ENCODE data around the gene CGN.

The CGN gene

DNA sequence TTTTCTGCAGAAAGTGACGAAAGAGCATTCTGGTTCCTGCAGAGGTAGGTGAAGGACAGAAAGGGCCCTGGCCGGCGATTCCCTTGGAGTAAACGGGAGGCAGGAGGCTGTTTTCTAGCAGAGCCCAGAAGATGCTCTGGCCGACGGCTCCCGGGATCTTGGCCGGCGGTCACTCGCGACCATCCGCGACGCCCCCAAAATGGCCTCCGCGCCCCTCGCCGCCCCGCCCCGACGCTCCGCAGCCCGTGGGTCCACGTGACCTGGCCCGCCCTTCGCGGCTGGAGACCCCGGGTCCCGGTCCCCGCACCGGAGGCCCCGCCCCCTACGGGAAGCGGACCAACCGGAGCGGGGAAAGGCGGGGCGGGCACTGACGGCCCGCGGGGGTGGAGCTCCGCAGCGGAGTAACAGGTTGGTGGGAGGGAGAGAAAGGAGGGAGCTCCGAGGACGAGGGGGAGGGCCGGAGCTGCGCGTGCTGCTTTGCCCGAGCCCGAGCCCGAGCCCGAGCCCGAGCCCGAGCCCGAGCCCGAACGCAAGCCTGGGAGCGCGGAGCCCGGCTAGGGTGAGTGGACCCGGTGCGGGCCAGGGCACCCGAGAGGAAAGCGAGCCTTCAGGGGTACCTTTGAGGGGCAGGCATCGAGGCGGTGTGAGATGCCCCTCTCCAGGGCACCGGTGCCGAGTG lies at the start of gene CGN:
CGN (plus strand) TSS at position 431 of the 679 bp plus-strand sequence. CDS start 7,133 bp downstream, outside the sequence.
- DNase-seq, result peak; percentile 89

GRCh38 chr1:151461694-151462093 lies 49.5 kb upstream of the CGN start:
- Mint-ChIP-seq H3K36me3 (ENCODE audit: low read depth) (peaks cover 10% of the 10 kb centered on the region), H3K9me3 (no peaks in the 10 kb centered on the region), H3K4me1 (ENCODE audit: low read depth) (peaks cover 15% of the 10 kb centered on the region), H3K27me3 (peaks cover 18% of the 10 kb centered on the region), H3K27ac (no peak overlapping the region), H3K4me3 (no peak overlapping the region)
- DNase-seq, result no peak

More for the DNA sequence above, at the start of gene CGN:
- Mint-ChIP-seq H3K27me3 (no peaks in the 10 kb centered on the region), H3K27ac (peak within 1 kb of the TSS; percentile 70), H3K4me3 (peak within 1 kb of the TSS; percentile 80), H3K4me1 (ENCODE audit: low read depth) (peaks cover 27% of the 10 kb centered on the region), H3K36me3 (ENCODE audit: low read depth) (no peaks in the 10 kb centered on the region), H3K9me3 (no peaks in the 10 kb centered on the region)

DNA sequence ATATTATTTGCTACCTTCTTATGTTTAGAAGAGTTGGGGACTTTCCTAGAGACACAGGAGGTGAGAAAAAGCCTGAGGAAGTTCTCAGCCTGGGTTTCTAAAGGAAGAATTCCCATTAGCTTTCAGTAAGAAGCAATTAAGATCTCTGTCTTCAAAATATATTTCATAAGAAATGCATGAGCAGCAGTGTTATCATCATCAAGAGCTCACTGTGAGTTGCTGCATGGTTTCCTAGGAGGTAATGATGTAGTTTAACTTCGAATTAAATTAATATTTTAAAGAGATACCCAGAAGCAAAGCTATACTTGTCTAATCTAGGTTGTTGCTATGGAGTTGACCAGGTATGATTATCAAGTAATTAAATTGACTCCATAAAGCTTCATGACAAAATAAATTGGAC lies 46.2 kb upstream of the CGN start:
- Mint-ChIP-seq H3K4me1 (ENCODE audit: low read depth) (peaks cover 2% of the 10 kb centered on the region), H3K36me3 (ENCODE audit: low read depth) (no peaks in the 10 kb centered on the region), H3K9me3 (no peaks in the 10 kb centered on the region), H3K27ac (no peak overlapping the region), H3K27me3 (peaks cover 20% of the 10 kb centered on the region), H3K4me3 (no peak overlapping the region)
- DNase-seq, result no peak

DNA sequence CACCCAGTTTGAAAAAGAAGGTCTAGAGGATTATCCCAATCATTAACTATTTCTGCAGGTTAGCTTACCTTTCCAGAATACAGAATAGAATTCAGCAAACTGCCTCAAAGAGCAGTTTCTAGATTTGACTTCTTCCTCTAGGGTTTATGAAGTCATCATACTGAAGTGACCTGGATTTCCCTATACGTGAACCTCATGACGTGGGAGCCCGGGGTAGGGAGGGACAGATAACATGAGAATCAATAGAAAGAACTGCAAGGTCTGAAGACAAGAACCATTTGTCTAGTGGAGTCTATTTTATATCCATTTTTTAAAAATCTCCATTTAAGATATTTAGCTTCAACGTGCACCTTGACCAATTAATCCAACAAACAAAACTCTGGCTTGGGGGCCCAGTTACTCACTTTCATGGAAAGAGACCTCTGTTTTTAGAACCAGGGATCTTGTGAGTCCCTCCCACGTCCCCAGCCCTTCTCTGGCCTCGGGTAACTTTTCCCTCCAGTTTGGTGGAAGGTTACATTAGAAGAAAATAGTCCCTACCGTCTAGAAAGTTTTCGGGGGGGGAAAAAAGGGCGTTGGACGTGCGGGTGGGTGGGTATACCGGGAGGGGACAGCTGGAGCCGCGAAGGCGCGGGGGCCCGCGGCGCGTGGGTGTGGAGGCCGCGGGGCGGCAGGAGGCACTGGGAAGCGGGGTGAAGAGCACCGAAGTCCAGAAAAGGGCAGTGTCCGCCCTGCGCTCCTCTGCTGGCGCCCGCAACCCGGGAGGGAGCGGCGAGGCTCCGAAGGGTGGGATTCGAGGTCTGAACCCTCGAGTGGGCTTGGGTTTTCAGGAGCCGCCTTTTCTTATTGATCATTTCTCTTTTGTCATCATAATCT lies 38.1 kb upstream of the CGN start:
- Mint-ChIP-seq H3K4me1 (ENCODE audit: low read depth) (peaks cover 32% of the 10 kb centered on the region), H3K4me3 (peak overlapping the region; percentile 69), H3K27ac (peak overlapping the region; percentile 48), H3K9me3 (no peaks in the 10 kb centered on the region), H3K27me3 (peaks cover 4% of the 10 kb centered on the region), H3K36me3 (ENCODE audit: low read depth) (no peaks in the 10 kb centered on the region)
- DNase-seq, result peak; percentile 68

DNA sequence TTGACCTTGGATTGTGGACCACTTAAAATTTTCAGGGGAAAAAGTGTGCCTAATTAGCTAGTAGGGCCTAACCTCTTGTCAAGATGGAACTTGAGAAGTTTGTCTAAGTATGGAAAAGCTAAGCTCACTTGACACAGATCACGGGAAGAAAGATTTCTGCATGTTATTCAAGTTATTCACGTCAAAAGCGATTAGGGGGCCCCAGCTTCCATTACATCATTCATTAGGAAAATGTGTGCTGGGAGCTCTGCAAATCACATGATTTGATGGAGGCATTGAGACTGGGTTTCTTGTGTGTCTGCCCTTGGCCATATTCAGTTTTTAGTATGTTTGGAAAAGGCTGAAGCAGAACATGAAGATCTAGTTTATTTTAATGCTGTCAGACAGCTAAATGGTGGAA lies 36.4 kb upstream of the CGN start:
- Mint-ChIP-seq H3K9me3 (no peaks in the 10 kb centered on the region), H3K36me3 (ENCODE audit: low read depth) (no peaks in the 10 kb centered on the region), H3K4me3 (no peak overlapping the region), H3K27ac (no peak overlapping the region), H3K27me3 (peaks cover 4% of the 10 kb centered on the region), H3K4me1 (ENCODE audit: low read depth) (peaks cover 32% of the 10 kb centered on the region)
- DNase-seq, result no peak

GRCh38 chr1:151475175-151475574 lies 36.0 kb upstream of the CGN start:
- Mint-ChIP-seq H3K27ac (peak overlapping the region; percentile 41), H3K27me3 (peaks cover 4% of the 10 kb centered on the region), H3K9me3 (no peaks in the 10 kb centered on the region), H3K36me3 (ENCODE audit: low read depth) (no peaks in the 10 kb centered on the region), H3K4me3 (no peak overlapping the region), H3K4me1 (ENCODE audit: low read depth) (peaks cover 32% of the 10 kb centered on the region)
- no peak for DNase-seq

- Mint-ChIP-seq H3K36me3 (ENCODE audit: low read depth) (no peaks in the 10 kb centered on the region), H3K27ac (no peak overlapping the region), H3K27me3 (peaks cover 4% of the 10 kb centered on the region), H3K4me3 (no peak overlapping the region), H3K9me3 (no peaks in the 10 kb centered on the region), H3K4me1 (ENCODE audit: low read depth) (peaks cover 32% of the 10 kb centered on the region)
- no peak for DNase-seq
These were observed 35.1 kb upstream of the CGN start for GRCh38 chr1:151476083-151476482.

DNA sequence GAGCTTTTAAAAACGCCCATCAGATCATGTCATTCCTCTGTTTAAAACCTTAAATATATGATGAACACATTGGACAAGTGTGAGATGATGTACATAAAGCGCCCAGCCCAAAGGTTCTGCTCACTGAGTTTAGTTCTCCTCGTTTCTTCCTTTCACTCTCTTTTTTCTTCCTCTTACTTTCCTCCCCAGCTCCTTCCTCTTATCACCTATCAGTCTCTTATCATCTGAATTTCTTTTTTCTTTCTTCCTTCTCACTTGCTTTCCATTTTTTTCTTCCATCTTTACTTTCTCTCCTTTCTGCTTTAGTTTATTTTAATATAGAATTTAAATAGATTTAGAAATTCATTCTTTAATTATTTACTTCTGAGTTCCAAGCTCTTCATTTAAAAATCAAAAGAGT lies 34.1 kb upstream of the CGN start:
- Mint-ChIP-seq H3K4me3 (no peak overlapping the region), H3K36me3 (ENCODE audit: low read depth) (no peaks in the 10 kb centered on the region), H3K27me3 (peaks cover 4% of the 10 kb centered on the region), H3K4me1 (ENCODE audit: low read depth) (peaks cover 32% of the 10 kb centered on the region), H3K9me3 (peaks cover 2% of the 10 kb centered on the region), H3K27ac (no peak overlapping the region)
- no peak for DNase-seq

DNA sequence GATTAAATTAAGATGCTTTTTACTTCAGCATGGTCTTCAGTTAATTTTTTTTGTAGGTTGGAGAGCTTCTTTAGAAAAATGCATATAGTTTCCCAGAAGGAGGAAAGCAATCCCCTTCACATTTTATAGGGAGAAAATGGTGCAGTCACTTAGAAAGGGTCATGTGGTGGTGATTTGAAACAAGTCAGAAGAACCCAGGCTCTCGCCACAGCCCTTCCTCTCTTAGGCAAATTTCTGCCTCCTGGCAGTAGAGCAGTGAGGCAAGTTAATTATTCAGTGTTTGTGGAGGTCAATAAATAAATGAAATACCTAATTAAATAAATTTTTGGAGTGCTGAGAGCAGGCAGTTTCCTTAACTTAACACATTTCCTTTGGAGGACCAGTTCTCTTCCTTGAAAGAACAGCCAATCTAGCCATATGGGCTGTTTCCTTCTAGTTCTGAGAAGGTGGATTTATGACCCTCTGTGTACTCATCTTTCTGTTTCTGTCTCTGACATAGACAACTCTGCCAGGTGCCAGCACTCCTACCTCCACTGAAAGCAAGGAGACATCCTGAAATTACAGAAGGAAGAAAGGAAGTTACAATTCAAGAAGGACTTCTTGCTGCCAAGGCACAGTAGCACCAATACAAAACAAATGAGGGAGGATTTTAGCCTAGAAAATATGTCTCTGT lies 32.9 kb upstream of the CGN start:
- H3K27ac Mint-ChIP-seq, result no peak overlapping the region
- no peak for DNase-seq
- no peak overlapping the region for H3K4me3 Mint-ChIP-seq
- H3K36me3 Mint-ChIP-seq (ENCODE audit: low read depth), result no peaks in the 10 kb centered on the region
- peaks cover 4% of the 10 kb centered on the region for H3K27me3 Mint-ChIP-seq
- H3K9me3 Mint-ChIP-seq, result peaks cover 3% of the 10 kb centered on the region
- H3K4me1 Mint-ChIP-seq (ENCODE audit: low read depth), result peaks cover 24% of the 10 kb centered on the region

DNA sequence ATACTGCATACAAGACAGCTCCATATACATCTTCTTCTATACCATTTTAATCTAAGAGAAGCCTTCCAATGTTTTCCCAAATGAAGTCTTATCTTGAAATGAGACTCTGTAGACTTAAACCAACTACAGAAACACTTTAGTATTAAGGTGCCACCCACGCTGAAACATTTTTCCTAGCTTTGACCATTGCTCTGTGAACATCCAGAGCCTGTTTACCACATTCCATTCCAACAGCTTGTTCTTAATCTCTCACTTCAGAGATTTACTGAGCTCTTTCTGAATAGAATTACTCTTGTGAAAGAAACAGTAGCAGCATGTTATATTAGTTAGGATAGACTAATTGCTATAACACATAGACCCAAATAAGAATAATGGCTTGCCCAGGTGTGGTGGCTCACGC lies 32.3 kb upstream of the CGN start:
- DNase-seq, result no peak
- H3K9me3 Mint-ChIP-seq, result peaks cover 3% of the 10 kb centered on the region
- H3K27ac Mint-ChIP-seq, result no peak overlapping the region
- H3K4me3 Mint-ChIP-seq, result no peak overlapping the region
- H3K4me1 Mint-ChIP-seq (ENCODE audit: low read depth), result peaks cover 18% of the 10 kb centered on the region
- H3K27me3 Mint-ChIP-seq, result peaks cover 4% of the 10 kb centered on the region
- no peaks in the 10 kb centered on the region for H3K36me3 Mint-ChIP-seq (ENCODE audit: low read depth)

DNA sequence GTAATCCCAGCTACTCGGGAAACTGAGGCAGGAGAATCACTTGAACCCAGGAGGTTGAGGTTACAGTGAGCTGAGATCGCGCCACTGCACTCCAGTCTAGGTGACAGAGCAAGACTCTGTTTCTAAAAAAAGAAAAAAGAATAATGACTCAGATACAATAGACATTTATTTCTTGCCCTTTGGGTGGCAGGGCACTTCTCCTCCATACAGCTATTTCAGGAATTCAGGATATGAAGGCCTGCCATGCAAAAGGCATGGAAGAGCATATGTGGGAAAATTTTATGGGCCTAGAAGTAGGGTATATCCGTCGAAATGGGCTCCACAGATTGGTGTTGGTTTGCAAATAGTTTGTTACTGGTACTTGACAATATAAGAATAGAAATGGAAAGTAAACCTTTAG lies 31.7 kb upstream of the CGN start:
- Mint-ChIP-seq H3K36me3 (ENCODE audit: low read depth) (no peaks in the 10 kb centered on the region), H3K4me3 (no peak overlapping the region), H3K9me3 (peaks cover 3% of the 10 kb centered on the region), H3K27ac (no peak overlapping the region), H3K27me3 (peaks cover 4% of the 10 kb centered on the region), H3K4me1 (ENCODE audit: low read depth) (peaks cover 13% of the 10 kb centered on the region)
- no peak for DNase-seq

GRCh38 chr1:151482017-151482416 lies 29.2 kb upstream of the CGN start:
- peaks cover under 1% of the 10 kb centered on the region for H3K27me3 Mint-ChIP-seq
- H3K27ac Mint-ChIP-seq, result no peak overlapping the region
- peaks cover 1% of the 10 kb centered on the region for H3K4me1 Mint-ChIP-seq (ENCODE audit: low read depth)
- H3K4me3 Mint-ChIP-seq, result no peak overlapping the region
- H3K36me3 Mint-ChIP-seq (ENCODE audit: low read depth), result no peaks in the 10 kb centered on the region
- DNase-seq, result no peak
- peaks cover 3% of the 10 kb centered on the region for H3K9me3 Mint-ChIP-seq

- H3K27ac Mint-ChIP-seq, result no peak overlapping the region
- peaks cover 1% of the 10 kb centered on the region for H3K4me1 Mint-ChIP-seq (ENCODE audit: low read depth)
- H3K4me3 Mint-ChIP-seq, result no peak overlapping the region
- H3K36me3 Mint-ChIP-seq (ENCODE audit: low read depth), result no peaks in the 10 kb centered on the region
- no peak for DNase-seq
- no peaks in the 10 kb centered on the region for H3K27me3 Mint-ChIP-seq
- H3K9me3 Mint-ChIP-seq, result peaks cover 3% of the 10 kb centered on the region
These were observed 25.4 kb upstream of the CGN start for GRCh38 chr1:151485685-151486255.

DNA sequence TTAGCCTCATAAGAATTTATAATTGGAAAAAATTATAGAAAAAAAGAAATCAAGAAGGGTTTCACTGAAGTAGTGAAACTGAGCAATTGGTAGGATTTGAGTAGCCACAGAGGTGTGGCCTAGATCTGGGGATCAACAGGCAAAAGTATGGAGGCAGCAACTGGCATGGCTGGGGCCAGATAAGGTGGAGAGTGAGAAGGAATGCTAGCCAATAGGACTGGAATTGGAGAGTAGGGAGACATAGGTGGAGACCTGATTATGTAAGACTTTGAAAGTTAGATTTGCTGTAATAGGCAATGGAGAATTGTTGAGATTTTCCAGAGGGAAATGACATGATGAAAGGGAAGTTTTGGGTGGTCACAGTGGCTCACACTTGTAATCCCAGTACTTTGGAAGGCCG lies 24.6 kb upstream of the CGN start:
- Mint-ChIP-seq H3K27ac (no peak overlapping the region), H3K9me3 (peaks cover 3% of the 10 kb centered on the region), H3K36me3 (ENCODE audit: low read depth) (no peaks in the 10 kb centered on the region), H3K4me1 (ENCODE audit: low read depth) (peaks cover 1% of the 10 kb centered on the region), H3K27me3 (no peaks in the 10 kb centered on the region), H3K4me3 (no peak overlapping the region)
- DNase-seq, result no peak
